Left renal cortex interstitium (tissue), 4 donors: ENCODE results near the gene AKR1C2. TPM values are rescaled to one million over a fixed set of nuclear protein-coding genes. Genes with fewer than 3 reads are reported as not detected.
"Not testable (repeated sequence)": the region's sequence is repeated elsewhere in the genome, so short reads cannot be mapped to it uniquely, and the experiment has no call there.

Source experiments
- DNase-seq, 4 donors: peaks; one replicate each; pipeline ENCODE4 v3.0.0-alpha.2; 2013; ENCODE audit warnings: low read depth in 4 of 4, low spot score in 2 of 4, missing footprints in 1 of 4
- polyA plus RNA-seq, 4 donors: library from polyadenylated mRNA; unstranded; fragments of 120-200 nt; gene quantifications; one replicate each; pipeline ENCODE4 v1.2.1, GENCODE V29; 2013; ENCODE audit not compliant: insufficient read length in 4 of 4

The AKR1C2 gene
- 10 to 100 TPM in 1 of 4 donors, 1 to 10 TPM in 3; 5.9 to 15.0 (median 8.1) TPM for polyA plus RNA-seq

- not testable (repeated sequence) for DNase-seq
These were observed at the start of gene AKR1C2 for GRCh38 chr10:5003127-5004029. TSS of gene AKR1C2 (minus strand) at chr10:5003857. CDS start at chr10:5003835, 22 bp downstream.

GRCh38 chr10:5052951-5053500 is 49.4 kb upstream of the AKR1C2 start:
- DNase-seq: not testable (repeated sequence)

GRCh38 chr10:5047912-5048628 is 44.4 kb upstream of the AKR1C2 start:
- DNase-seq: no peak

DNA sequence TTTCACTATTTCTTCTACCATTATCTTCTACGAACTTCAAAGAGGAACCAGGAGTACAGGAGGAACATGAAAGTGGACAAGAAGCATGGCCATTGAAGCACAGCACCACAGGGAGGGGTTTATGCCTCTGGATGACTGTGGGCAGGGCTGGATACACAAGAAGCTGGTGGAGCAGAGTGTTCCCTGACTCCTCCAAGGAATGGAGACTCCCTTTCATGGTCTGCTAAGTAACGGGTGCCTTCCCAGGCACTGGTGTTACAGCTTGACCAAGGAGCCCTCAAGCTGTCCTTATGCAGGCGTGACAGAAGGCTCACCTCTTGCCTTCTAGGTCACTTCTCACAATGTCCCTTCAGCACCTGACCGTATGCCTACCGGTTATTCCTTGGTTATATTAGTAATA is 43.4 kb upstream of the AKR1C2 start:
- not testable (repeated sequence) for DNase-seq

DNA sequence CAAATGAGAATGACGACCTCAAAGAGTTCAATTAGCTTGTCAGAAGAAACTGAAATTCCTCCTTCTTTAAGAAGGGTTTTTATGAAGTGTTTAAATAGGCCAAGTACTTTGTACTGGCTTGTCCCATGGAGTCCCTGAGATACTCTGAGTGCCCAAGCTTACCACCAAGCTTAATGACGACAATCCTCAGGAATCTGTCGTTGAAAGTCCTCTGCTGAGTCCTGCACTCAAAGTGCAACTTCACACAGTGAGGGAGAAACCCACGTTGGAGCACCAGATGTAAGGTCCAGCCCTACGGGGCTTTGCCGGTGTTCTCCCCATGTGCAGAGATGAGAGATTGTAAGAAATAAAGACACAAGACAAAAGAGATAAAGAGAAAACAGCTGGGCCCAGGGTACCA is 42.8 kb upstream of the AKR1C2 start:
- no peak for DNase-seq

DNA sequence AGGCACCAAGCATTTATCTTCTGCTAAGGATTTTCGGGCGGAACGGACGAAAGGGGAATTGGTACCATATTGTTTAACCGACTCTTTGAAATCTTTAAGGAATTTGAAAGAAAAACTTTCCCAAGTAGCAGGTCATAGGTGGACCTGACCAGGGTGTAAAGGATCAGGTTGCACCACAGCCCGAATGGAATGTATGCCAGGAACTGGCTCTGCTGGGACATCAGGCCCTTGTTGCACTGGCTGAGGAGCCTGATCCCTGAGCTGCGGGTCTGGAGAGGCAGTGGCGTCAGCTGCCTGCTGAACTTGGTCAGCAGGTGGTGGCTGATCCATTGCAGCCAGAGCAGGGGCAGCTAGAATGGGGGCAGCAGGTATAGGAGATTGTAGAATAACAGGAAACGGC is 41.4 kb upstream of the AKR1C2 start:
- no peak for DNase-seq

GRCh38 chr10:5043716-5044115 is 40.1 kb upstream of the AKR1C2 start:
- DNase-seq: no peak

GRCh38 chr10:5042922-5043321 is 39.3 kb upstream of the AKR1C2 start:
- DNase-seq: no peak

DNA sequence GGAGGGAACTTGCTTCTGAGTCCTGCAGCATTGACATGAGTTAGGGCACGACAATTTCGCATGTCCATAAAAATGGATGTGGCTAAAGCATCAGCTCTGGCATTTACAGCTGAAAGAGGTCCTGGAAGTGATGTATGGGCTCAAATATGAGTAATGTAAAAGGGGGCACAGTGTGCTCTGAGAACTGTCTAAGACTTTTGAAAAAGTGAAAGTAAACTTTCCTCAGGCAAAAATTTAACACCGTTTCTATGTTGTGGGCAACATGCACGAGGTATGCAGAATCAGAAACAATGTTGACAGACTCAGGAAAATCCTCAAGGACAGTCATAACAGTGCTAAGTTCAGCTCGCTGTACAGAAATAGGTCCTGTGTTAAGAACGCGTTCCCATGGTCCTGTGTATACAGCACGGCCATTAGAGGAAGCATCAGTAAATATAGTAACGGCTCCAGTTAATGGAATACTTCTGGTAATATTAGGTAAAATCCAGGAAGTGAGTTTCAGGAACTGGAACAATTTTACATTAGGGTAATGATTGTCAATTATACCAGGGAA is 37.9 kb upstream of the AKR1C2 start:
- DNase-seq: no peak

DNA sequence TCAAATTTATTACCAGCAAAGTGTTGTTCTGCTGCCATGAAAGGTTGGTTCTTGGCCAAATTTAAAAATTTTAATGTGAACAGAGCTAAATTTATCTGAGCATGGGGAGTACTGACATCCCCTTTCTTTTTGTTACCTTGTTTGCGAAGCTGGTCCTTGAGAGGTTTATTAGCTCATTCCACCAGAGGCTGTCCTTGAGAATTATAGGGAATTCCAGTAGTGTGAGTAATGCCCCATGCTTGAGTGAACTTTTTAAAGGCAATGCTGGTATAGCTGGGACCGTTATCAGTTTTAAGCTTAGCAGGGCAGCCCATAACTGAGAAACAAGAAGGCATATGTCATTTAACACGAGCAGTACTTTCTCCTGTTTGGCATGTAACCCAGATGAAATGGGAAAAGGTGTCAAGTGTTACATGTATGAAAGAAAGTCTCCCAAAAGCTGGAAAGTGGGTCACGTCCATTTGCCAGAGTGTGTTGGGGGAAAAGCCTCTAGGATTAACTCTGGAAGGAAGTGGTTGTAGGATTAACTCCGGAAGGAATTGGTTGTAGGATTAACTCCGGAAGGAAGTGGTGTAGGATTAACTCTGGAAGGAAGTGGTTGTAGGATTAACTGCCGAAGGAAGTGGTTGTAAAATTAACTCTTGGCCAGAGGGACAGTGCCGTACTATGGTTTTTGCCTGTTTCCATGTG is 37.3 kb upstream of the AKR1C2 start:
- no peak for DNase-seq

- DNase-seq: no peak
These were observed 36.5 kb upstream of the AKR1C2 start for GRCh38 chr10:5040010-5040673.

DNA sequence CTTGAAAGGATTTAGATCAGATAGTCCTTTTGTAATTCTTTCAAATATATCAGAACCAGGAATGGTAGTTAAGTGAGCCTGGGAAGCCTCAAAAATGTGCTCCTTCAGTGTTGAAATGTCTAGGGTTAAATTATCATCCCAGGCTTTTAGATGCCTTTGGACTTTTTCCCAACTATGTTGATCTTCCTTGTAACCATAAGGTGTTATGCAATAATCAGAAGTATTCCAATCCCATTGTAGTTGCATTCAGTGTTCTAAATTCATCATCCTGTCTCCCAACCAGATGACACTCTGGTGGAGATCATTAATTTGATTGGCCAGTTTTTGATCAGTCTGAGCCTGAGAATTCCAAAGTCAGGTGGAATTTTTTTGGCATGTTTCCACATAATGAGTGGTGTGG is 35.1 kb upstream of the AKR1C2 start:
- no peak for DNase-seq

- DNase-seq: no peak
These were observed 34.4 kb upstream of the AKR1C2 start for GRCh38 chr10:5038101-5038500.

GRCh38 chr10:5036511-5036910 is 32.9 kb upstream of the AKR1C2 start:
- DNase-seq: no peak

GRCh38 chr10:5035356-5035755 is 31.7 kb upstream of the AKR1C2 start:
- no peak for DNase-seq

- no peak for DNase-seq
These were observed 30.9 kb upstream of the AKR1C2 start for GRCh38 chr10:5034588-5034987.

DNA sequence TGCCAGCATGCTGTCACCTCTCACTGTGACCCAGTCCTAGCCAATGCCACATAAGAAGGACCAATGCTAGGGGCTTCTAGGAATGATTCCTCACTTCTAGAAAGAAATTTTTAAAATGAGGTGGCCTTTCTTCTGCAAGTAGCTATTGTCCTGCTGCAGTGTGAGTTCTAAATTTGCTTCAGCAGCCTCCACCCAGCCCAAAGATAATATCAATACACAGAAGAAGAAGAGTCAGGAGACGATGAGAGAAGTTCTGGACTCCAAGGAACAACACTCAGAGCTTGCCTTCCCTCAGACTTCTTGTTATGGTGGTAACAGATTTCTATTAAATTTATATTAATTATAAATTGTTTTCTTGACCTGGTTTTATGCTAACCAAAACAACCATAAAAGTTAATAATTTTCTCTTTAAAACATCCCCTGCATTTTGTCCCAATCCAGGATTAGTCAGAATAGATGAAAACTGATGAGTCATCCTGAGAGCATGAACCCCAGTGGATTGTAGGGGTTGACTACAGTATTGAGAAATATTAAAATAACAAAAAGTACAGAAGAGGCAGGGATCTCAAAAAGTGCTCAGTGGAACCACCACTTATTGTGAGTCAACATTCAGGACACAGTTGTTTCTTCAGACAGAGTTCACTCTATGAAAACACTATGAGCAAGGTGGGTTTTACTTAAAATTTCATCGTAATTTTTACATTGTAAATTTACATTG is 29.6 kb upstream of the AKR1C2 start:
- DNase-seq: no peak

DNA sequence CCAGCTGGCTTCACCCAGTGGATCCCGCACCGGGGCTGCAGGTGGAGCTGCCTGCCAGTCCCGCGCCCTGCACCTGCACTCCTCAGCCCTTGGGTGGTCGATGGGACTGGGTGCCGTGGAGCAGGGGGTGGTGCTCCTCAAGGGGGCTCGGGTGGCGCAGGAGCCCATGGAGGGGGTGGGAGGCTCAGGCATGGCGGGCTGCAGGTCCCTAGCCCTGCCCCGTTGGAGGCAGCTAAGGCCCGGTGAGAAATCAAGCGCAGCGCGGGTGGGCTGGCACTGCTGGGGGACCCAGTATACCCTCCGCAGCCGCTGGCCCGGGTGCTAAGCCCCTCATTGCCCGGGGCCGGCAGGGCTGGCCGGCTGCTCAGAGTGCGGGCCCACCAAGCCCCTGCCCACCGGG is 28.8 kb upstream of the AKR1C2 start:
- DNase-seq: not testable (repeated sequence)

DNA sequence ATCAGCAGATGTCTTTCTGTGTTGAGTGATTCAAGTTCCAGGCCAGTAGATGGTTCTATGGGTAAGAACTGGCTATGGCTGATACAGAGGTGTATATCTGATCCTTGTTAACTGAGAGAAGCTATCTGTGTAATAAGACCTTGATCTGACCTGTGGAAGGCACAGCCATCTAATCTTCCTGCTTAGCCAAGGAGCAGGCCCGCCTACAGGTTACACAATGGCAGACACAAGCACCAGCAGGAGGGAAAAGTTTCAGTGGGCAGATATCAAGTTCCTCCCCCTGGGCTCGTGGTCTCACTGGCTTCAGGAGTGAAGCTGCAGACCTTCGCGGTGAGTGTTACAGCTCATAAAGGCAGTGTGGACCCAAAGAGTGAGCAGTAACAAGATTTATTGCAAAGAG is 27.9 kb upstream of the AKR1C2 start:
- not testable (repeated sequence) for DNase-seq
